GM10266 (cell line): ENCODE measurements around the gene MAFF.

Source experiments
- DNase-seq: peaks from one replicate; pipeline ENCODE4 v3.0.0; 2012; ENCODE audit errors: extremely low spot score
- TF ChIP-seq, protein P1 (sequence below): IDR thresholded peaks from 2 replicates; pipeline ENCODE4 v1.5.1; 2012; ENCODE audit warnings: mild to moderate bottlenecking, low read depth; ENCODE audit not compliant: control insufficient read depth, insufficient read depth; ENCODE audit errors: missing control alignments

MAFF gene

DNA sequence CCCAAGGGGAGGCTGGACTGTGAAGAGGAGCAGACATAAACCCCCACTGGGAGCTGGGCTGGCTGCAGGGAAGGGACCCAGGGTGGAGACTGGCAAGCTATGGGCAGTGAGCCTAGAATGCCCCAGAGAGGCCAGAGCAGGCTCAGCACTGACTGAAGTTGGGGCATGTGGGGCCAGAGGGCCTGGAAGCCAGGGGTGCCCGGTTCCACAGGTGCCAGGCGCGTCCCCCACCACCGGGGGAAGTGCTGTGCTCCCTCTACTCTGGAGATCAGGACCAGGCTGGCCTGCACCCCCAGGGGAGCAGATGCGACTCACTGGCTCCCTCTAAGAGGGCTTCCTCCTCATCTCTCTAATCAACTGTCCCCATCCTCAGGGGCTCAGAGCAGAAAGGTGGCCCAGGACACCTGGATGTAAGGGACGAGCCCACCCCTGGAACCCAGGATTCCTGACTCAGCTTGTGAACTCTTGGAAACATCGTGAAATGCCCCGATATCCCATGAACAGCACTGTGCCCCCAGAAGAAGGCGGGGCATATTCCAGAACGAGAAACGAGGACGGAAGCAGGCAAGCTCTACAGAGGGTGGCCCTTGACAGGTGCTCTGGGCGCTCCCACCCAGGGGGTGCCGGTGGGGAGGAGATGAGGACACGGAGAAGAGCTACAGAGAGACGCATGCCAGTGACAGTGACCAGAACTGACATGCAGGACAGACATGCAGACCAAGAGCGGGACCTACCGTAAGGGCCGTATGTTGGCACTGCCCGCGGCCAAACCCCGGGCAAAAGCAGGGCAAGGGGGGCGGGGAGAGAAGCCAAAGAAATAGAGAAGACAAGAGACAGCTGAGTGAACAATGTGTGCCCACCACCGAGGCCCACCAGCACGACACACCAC lies 20.4 kb downstream of the MAFF start:
- TF ChIP-seq, protein P1, sequence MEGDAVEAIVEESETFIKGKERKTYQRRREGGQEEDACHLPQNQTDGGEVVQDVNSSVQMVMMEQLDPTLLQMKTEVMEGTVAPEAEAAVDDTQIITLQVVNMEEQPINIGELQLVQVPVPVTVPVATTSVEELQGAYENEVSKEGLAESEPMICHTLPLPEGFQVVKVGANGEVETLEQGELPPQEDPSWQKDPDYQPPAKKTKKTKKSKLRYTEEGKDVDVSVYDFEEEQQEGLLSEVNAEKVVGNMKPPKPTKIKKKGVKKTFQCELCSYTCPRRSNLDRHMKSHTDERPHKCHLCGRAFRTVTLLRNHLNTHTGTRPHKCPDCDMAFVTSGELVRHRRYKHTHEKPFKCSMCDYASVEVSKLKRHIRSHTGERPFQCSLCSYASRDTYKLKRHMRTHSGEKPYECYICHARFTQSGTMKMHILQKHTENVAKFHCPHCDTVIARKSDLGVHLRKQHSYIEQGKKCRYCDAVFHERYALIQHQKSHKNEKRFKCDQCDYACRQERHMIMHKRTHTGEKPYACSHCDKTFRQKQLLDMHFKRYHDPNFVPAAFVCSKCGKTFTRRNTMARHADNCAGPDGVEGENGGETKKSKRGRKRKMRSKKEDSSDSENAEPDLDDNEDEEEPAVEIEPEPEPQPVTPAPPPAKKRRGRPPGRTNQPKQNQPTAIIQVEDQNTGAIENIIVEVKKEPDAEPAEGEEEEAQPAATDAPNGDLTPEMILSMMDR = no peak
- no peak for DNase-seq

DNA sequence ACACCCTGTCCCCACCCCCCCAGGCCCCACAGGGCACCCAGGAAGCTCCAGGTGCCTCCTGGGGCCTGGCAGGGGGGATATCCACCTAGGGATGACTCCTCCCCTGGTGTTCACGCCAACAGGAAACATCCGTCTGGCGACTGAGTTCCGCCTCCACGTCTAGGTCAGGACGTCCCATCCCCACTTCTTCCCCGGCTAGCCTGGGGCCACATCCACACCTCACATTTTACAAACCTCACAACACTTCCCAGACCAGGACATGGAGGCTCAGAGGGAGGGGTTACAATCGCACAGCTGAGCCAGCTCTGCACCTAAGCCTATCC lies 21.0 kb downstream of the MAFF start:
- no peak for DNase-seq
- TF ChIP-seq, protein P1 = no peak

GRCh38 chr22:38223289-38223960 lies 21.6 kb downstream of the MAFF start:
- no peak for DNase-seq
- TF ChIP-seq, protein P1 = peak; percentile 19

GRCh38 chr22:38226853-38227649 lies 25.3 kb downstream of the MAFF start:
- DNase-seq = no peak
- TF ChIP-seq, protein P1 = no peak

DNA sequence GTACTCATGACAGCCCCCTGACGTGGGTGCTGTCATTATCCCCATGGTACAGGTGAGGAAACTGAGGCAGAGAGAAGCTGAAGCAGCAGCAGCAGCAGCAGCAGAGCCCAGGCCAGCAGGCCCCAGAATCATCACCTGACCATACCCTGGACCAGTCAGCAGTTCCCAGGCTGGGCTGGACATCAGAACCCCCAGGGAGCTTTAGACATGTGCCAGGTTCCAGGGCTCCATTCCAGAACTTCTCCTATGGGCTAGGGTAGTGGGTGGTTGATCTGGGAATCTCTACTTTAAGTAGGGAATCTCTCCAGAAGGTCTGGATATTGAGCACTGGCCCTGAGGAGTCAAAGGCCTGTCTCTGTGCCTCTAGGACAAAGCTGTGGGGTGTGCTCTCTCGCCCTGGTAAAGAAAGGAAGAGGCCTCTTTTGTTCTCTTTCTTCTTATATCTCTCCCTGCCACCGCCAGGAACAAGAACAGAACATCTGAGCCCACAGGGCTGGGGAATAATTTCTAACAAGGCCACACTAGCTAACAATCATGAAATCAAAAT lies 26.6 kb downstream of the MAFF start:
- TF ChIP-seq, protein P1 = no peak
- no peak for DNase-seq

DNA sequence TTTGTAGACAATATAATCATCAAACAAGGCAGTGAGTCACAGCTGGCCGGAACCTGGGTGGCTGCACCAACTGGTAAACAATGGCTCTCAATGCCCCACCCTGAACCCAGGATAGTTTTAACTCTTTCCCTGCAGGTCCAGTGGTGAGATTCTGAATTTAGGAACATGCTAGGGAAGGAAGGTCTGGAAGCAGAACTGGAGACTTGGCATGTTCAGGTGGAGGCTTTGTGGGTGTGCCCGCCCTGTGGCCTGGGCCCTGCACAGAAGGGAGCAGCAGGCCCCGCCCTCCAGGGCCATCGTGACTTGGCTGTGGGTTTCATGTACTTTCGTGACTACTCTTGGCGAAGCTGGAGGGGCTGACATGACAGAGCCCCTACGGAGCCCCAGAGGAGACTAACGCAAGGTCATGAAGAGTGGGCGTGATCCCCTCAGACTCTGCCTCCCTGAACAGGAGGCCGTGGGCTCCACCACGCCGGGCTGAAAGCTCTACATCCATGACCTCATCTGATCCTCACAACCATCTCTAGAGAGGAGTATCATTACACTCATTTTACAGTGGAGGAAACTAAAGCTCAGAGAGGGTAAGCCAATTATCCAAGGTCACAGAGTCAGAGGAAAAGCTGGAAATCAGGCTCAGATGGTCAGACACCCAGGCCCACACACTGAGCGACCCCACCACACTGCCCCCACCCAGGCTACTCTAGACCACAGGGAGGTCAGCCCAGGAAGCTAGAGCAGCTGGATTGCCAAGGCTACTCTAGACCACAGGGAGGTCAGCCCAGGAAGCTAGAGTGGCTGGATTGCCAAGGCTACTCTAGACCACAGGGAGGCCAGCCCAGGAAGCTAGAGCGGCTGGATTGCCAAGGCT lies 27.3 kb downstream of the MAFF start:
- no peak for DNase-seq
- TF ChIP-seq, protein P1 = no peak
